CD4-positive, alpha-beta T cell (primary cell): ENCODE data around the gene GABRA5. TPM values are rescaled to one million over a fixed set of nuclear protein-coding genes. Genes with fewer than 3 reads are reported as not detected.

Experiments
- ATAC-seq: fragments of 200-7000 bp; cut with Tn5 transposase; one replicate; pipeline ENCODE4 v1.10.0; 2022; ENCODE audit warnings: mild to moderate bottlenecking; ENCODE audit not compliant: poor library complexity
- CTCF ChIA-PET: fragments of 350-600 bp; sonication (Branson Sonifier 250); formaldehyde crosslinking; loops from one replicate; lab custom pipeline; 2021; ENCODE audit warnings: antibody characterized with exemption, inconsistent platforms; lab: Charles Lee
- POLR2A ChIA-PET: fragments of 350-600 bp; sonication (Branson Sonifier 250); formaldehyde crosslinking; loops from one replicate; lab custom pipeline; 2021; ENCODE audit warnings: antibody characterized with exemption, inconsistent platforms; lab: Charles Lee
- DNase-seq, 14 experiments: peaks; one replicate each; pipeline ENCODE4 v3.0.0-alpha.2; 2013 to 2020; ENCODE audit warnings: mixed read lengths in 2 of 14
- H3K27ac ChIP-seq, 2 donors: one replicate each; pipeline versions ENCODE4 v1.5.1 to v1.7.0; 2013; ENCODE audit warnings: low read length in 2 of 2, low read depth in 1 of 2, mild to moderate bottlenecking in 1 of 2
- H3K27me3 ChIP-seq, 2 experiments: 1 replicate in 1 of 2; 2 replicates in 1 of 2; pipeline versions ENCODE4 v1.6.1 to v1.7.0; 2013; ENCODE audit warnings: low read length in 2 of 2, control low read depth in 1 of 2, mild to moderate bottlenecking in 1 of 2, moderate library complexity in 1 of 2; ENCODE audit not compliant: insufficient read depth in 2 of 2, control insufficient read depth in 1 of 2
- H3K36me3 ChIP-seq: one replicate; pipeline ENCODE4 v1.6.1; 2013; ENCODE audit warnings: low read length, control low read depth; ENCODE audit not compliant: insufficient read depth
- H3K4me1 ChIP-seq: one replicate; pipeline ENCODE4 v1.6.1; 2013; ENCODE audit warnings: low read length, control low read depth; ENCODE audit not compliant: insufficient read depth
- H3K4me3 ChIP-seq: one replicate; pipeline ENCODE4 v1.5.1; 2013; ENCODE audit warnings: mild to moderate bottlenecking, low read length, moderate library complexity
- H3K9me3 ChIP-seq, 2 experiments: 1 replicate in 1 of 2; 2 replicates in 1 of 2; pipeline versions ENCODE4 v1.6.1 to v1.7.0; 2013; ENCODE audit warnings: low read length in 2 of 2, mild to moderate bottlenecking in 2 of 2, control low read depth in 1 of 2, moderate library complexity in 1 of 2; ENCODE audit not compliant: control insufficient read depth in 1 of 2, insufficient read depth in 1 of 2
- H3K27ac Mint-ChIP-seq: one replicate; pipeline ENCODE4 v1.8.0; 2020; ENCODE audit warnings: mixed read lengths
- H3K27me3 Mint-ChIP-seq: one replicate; pipeline ENCODE4 v1.8.0; 2021; ENCODE audit warnings: mixed read lengths
- H3K36me3 Mint-ChIP-seq: one replicate; pipeline ENCODE4 v1.8.0; 2021; ENCODE audit warnings: low read depth, mixed read lengths
- H3K4me1 Mint-ChIP-seq: one replicate; pipeline ENCODE4 v1.8.0; 2021; ENCODE audit warnings: low read depth, mixed read lengths
- H3K4me3 Mint-ChIP-seq: one replicate; pipeline ENCODE4 v1.8.0; 2020; ENCODE audit warnings: mild to moderate bottlenecking, mixed read lengths
- H3K9me3 Mint-ChIP-seq: one replicate; pipeline ENCODE4 v1.8.0; 2020; ENCODE audit warnings: mixed read lengths
- CTCF ChIP-seq: fragments of 200-600 bp; IDR thresholded peaks from one replicate; pipeline ENCODE4 v1.8.0; 2022; ENCODE audit warnings: antibody characterized with exemption, mild to moderate bottlenecking
- intact Hi-C, 2 experiments: fragments of 100-400 bp; cut with DNase I in 1 of 2; cut with micrococcal nuclease in 1 of 2; formaldehyde crosslinking; loops; one replicate each; pipeline versions ENCODE4 v1.15.1 to v1.9.0; 2023 to 2025; cut with DNase I, micrococcal nuclease
- total RNA-seq, 174 experiments: library from RNA in 2 of 174; stranded (reverse) in 2 of 174; gene quantifications; one replicate each; pipeline ENCODE4 v1.2.3 and lab custom pipeline; 2021 to 2026

Gene GABRA5
- total RNA-seq, 2 experiments from 2014 or later, result not detected

- intact Hi-C loops, result no loop called here
- ATAC-seq, result no peak
- Histone ChIP-seq H3K27me3 (peaks cover 0 to 7% of the 10 kb centered on the region in 2 experiments), H3K9me3 (no peaks in the 10 kb centered on the region), H3K4me1 (no peaks in the 10 kb centered on the region), H3K36me3 (no peaks in the 10 kb centered on the region), H3K27ac (no peak overlapping the region), H3K4me3 (no peak overlapping the region)
- Mint-ChIP-seq H3K27me3 (peaks cover 17% of the 10 kb centered on the region), H3K9me3 (no peaks in the 10 kb centered on the region), H3K27ac (no peak overlapping the region), H3K4me3 (no peak overlapping the region), H3K36me3 (no peaks in the 10 kb centered on the region), H3K4me1 (no peaks in the 10 kb centered on the region)
- TF ChIP-seq CTCF, result no peak
- CTCF ChIA-PET, result no interaction called here
- POLR2A ChIA-PET, result no interaction called here
- DNase-seq, result no peak
Measured at GRCh38 chr15:26873846-26874245, 7.0 kb downstream of the GABRA5 start.

- no peaks in the 10 kb centered on the region for H3K4me1 ChIP-seq
- H3K9me3 ChIP-seq, result no peaks in the 10 kb centered on the region
- Mint-ChIP-seq H3K4me1 (no peaks in the 10 kb centered on the region), H3K9me3 (no peaks in the 10 kb centered on the region), H3K27ac (no peak overlapping the region), H3K36me3 (no peaks in the 10 kb centered on the region), H3K4me3 (no peak overlapping the region), H3K27me3 (peaks cover 6% of the 10 kb centered on the region)
- H3K4me3 ChIP-seq, result no peak overlapping the region
- ATAC-seq (no peak), DNase-seq (no peak)
- peaks cover 0 to 4% of the 10 kb centered on the region in 2 experiments for H3K27me3 ChIP-seq
- H3K27ac ChIP-seq, result no peak overlapping the region
- ChIA-PET POLR2A (no interaction called here), CTCF (no interaction called here)
- no peaks in the 10 kb centered on the region for H3K36me3 ChIP-seq
- TF ChIP-seq CTCF, result no peak
- intact Hi-C loops, result no loop called here
Measured at GRCh38 chr15:26874774-26875475, 8.1 kb downstream of the GABRA5 start.

- ChIA-PET POLR2A (no interaction called here), CTCF (no interaction called here)
- Mint-ChIP-seq H3K4me3 (no peak overlapping the region), H3K27ac (no peak overlapping the region), H3K36me3 (no peaks in the 10 kb centered on the region), H3K4me1 (no peaks in the 10 kb centered on the region), H3K27me3 (peaks cover 2% of the 10 kb centered on the region), H3K9me3 (no peaks in the 10 kb centered on the region)
- H3K9me3 ChIP-seq, result no peaks in the 10 kb centered on the region
- DNase-seq (no peak), ATAC-seq (no peak)
- no peak for TF ChIP-seq CTCF
- intact Hi-C loops, result no loop called here
- no peak overlapping the region for H3K4me3 ChIP-seq
- no peak overlapping the region for H3K27ac ChIP-seq
- H3K27me3 ChIP-seq, result peaks cover 0 to under 1% of the 10 kb centered on the region in 2 experiments
- no peaks in the 10 kb centered on the region for H3K4me1 ChIP-seq
- H3K36me3 ChIP-seq, result no peaks in the 10 kb centered on the region
Measured at GRCh38 chr15:26875476-26875850, 8.6 kb downstream of the GABRA5 start.
